ENCODE results near the gene GTF3C4. TPM values are rescaled to one million over a fixed set of nuclear protein-coding genes. Genes with fewer than 3 reads are reported as not detected.

GTF3C4 gene
- total RNA-seq, 1 donor = 9.7 TPM

- no peak for DNase-seq (ENCODE audit: low read depth in 2 of 3, low spot score in 2 of 3)
Measured at GRCh38 chr9:132730054-132731033, 60.1 kb downstream of the GTF3C4 start.

- no peak for DNase-seq (ENCODE audit: low read depth in 2 of 3, low spot score in 2 of 3)
Measured at GRCh38 chr9:132731230-132731629, 61.0 kb downstream of the GTF3C4 start.

- DNase-seq (ENCODE audit: low read depth in 2 of 3, low spot score in 2 of 3) = no peak
Measured at GRCh38 chr9:132732326-132733259, 62.3 kb downstream of the GTF3C4 start.

- DNase-seq (ENCODE audit: low read depth in 2 of 3, low spot score in 2 of 3) = no peak
Measured at GRCh38 chr9:132733260-132733815, 63.1 kb downstream of the GTF3C4 start.

GRCh38 chr9:132739710-132740310 lies 69.5 kb downstream of the GTF3C4 start:
- no peak for DNase-seq (ENCODE audit: low read depth in 2 of 3, low spot score in 2 of 3)

- no peak for DNase-seq (ENCODE audit: low read depth in 2 of 3, low spot score in 2 of 3)
Measured at GRCh38 chr9:132740526-132741309, 70.5 kb downstream of the GTF3C4 start.

- no peak for DNase-seq (ENCODE audit: low read depth in 2 of 3, low spot score in 2 of 3)
Measured at GRCh38 chr9:132742821-132743311, 72.6 kb downstream of the GTF3C4 start.

GRCh38 chr9:132743931-132744479 lies 73.7 kb downstream of the GTF3C4 start:
- DNase-seq (ENCODE audit: low read depth in 2 of 3, low spot score in 2 of 3) = no peak

Other genes starting within 250 kb of the GTF3C4 start
- not detected for gene BARHL1, start 87.9 kb upstream of the GTF3C4 start, total RNA-seq
- 7.0 TPM for gene DDX31, start 481 bp upstream of the GTF3C4 start, total RNA-seq
- 0.54 TPM for gene AK8, start 207.8 kb downstream of the GTF3C4 start, total RNA-seq
- gene SPACA9, start 208.4 kb downstream of the GTF3C4 start, total RNA-seq = 10.0 TPM

Data from hematopoietic multipotent progenitor cell (in vitro differentiated cells).